Measurements from ENCODE around the gene CNTN4.

The CNTN4 gene

DNA sequence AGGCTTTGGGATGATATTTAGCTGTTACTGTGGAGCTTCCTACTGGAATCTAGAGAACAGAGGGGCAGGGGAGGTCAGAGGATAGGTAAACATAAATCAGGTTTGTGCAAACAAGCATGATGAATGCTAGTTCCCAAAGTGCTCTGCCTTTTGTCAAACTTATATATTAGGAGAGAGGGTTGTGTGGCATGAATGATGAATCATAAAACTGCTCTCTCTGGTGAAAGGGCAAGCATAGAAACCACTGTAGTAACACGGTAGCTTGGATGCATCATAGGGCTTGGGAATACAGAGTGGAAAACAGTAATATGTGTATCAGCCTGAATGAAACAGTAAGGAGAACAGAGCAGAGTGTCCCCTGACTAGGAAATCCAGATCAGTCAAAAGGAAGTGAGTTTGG, 524.8 kb downstream of the CNTN4 start:
- no peak for DNase-seq

DNA sequence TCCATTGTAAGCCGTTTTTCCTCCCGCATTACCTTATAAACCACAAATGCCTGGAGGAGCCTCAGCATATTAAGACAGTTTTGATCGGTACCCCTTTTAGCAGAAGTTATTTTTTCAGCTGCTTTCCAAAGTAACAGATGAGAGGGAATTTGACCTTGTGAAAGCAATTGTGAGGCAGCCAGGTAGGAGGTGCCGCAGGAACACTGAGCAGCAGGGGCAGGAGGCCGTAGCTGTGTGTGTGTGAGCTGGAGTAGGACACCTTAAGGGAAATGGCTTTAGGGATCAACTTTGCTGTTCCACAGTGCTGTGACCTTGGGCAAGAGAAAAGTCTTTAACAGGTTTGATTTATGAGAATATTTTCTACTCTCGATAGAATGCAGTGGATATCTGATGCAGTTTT, 529.5 kb downstream of the CNTN4 start:
- no peak for DNase-seq

DNA sequence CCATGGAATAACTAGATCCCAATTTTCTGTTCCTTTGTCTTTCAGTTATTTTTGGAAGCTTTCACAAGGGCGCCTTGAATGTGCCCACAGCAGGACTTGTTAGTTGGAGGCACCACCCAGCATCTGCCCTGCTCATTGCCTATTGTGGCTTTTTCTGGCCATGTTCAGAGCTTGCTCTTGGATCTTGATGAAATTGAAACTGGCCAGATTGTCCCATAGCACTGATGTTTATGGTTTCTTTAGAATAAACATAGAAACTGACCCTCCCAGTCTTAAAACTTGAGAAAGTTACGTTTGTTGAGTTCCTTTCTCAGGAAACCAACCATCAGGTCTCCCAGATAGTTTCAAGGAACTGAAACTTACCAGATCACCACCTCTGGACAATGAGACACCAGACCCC, 536.8 kb downstream of the CNTN4 start:
- no peak for DNase-seq

DNA sequence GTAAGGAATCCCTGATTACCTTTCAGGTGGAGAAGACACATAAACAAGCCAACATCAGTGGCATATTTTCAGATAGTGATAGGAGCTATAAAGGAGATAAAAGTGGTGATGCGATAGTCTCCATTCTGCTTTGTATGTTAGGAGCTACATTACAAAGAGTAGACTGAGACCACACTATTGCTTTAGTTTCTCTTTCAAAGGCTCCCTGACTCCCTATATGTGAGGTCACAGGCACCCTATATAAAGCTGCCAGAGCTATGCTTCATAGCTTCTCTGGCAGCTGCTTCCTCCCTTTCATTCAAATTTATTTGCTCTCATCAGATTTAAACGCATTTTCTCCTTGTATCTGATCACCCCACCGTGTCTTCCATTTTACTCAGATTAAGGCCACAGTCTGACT, 544.9 kb downstream of the CNTN4 start:
- no peak for DNase-seq

DNA sequence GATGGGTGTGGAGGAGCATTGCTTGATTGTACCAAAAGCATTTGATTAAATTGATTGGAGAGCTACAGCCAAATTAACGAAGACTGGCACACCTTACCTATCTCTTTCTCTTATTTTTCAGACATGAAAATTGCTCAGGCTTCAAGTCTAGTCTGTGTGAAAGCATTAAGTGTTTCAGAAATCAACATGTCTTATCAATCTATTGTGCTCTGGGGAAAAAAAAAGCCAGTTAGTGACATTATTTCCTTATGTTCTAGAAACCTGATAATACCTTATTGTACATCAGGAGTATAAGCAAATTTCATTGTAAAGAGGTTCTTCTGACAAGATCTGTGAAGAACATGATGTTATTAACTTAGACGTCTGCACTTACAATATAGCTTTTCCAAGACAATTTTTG, 546.3 kb downstream of the CNTN4 start:
- no peak for DNase-seq

DNA sequence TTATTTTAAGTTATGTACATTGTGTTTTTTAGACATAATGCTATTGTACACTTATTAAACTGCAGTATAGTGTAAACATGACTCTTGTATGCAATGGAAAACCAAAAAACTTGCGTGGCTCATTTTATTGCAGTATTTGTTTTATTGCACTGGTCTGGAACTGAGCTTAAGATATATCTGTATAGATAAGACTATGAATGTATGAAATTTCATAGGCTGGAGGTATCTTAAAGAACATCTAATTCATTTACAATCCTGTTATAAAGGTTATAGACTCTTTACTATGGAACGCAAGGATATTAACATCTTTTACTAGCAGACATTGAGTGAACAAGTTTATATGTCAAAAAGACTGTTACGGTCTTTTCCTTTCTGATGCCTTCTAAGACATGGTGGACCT, 552.1 kb downstream of the CNTN4 start:
- DNase-seq, result no peak

DNA sequence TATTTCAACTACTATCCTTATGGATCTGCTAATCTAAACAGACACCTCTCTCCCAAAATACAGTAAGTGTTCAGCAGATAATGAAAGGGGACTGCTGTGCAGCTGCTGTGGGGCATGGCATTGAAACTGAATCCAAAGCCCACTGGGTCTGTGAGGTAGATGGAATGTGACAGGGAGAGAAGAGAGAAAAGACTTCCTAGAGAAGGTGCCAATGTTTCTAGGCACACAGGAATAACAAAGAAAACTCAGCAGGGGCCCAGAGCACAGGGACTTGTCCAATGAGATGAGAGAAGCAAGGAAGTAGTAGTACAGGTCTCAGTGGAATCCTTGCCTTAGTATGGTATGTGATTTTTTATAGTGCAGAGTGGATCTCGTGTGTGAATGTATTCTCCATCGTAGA, 553.7 kb downstream of the CNTN4 start:
- no peak for DNase-seq

DNA sequence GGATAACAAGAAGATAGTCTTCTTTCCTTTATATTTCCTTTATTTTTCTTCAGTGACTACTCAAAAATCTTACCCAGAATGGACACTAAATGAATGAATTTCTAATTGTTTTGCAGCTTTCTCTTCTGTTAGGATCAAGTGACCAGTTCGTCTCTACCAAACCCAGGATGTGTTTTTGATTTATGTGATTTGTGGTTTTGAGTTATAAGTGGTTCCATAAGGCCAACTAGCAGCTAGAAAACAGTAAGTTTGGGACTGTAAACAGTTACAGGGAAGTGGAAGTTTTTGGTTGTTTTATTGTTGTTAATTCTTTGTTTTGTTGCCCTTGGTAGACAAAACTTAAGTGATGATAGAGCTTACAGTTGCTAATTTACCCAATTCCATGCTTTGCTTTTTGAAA, 555.0 kb downstream of the CNTN4 start:
- no peak for DNase-seq

DNA sequence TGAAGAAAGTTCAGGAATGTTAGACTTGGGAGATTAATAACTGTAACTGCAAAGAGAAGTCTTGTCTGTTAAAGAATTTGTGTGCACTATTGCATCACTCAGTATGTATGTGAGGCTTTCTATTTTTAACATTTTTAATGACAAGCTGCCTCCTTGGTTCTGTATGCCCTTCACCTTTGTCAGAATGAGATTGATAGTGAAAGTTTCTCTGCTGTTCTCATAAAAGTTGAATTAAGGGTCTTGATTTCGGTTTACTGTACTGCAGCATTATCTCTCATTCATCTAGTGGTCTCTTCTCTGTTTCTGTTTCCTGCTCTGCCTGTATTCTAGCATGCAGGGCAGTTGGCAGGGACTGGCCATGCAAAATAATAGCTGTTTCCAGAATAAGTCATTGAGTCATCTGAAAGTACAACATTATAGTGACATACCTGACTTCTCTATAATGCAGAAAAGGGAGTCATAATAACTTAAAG, 556.6 kb downstream of the CNTN4 start:
- no peak for DNase-seq

DNA sequence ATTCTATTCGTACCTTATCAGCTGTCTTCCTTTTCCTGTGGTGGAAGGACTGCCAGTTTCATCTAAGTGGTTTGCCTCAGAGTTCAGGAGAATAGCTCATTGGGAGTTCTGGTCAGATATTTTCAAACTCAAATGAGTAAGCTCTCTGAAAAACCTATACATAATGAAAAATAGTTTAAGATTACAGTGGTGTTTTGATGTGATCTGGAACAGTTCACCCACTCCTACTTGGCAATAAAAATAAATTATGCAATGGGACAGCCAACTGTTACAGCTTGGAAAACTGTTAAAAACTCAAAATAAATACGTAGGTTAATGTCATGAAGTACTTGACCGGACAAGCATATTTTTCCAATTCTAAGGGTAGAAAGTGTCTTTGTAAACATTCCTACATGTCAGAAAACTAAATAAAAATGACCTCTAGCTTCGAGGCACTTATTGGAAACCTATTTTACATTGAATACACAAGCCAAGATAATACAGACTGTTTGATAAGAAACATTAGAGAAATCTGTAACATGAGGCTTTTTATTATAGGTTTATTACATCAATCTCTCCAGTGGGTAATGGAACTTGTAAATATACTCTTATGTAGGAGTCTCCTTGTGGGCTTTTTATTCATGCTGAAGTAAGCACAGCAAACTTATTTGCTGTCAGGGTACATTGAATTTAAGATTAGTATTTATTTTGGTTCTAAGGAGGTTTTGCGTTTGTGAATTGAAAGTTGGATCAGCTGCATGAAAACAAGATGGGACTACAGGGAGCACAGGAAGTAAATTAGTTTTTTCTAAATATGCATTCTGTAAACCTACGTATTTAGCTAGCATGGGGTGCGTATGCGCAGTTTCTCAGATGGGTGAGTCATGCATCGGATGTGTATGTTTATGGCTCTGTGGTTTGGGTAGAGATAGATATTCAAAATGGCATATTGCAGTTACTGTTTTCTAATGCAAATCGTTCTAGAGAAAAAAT, 558.4 kb downstream of the CNTN4 start:
- DNase-seq, result no peak

DNA sequence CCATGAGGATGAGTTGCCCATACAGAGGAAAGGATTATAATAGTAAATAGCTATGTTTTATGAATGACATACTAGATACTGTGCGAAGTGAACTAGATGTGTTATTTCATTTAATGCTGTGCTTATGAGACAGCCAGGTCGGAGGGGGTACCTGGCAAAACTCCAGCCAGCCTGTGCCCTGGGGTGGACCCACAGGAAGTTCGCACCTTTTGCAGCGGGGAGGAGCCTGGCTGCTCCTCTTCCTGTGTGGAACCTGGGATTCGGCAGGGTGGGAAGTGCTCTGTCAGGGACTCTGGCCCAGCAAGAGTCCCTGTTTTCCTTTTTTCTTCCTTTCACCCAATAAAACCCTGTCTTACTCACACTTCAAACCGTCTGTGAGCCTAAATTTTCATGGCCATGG, 559.3 kb downstream of the CNTN4 start:
- no peak for DNase-seq

DNA sequence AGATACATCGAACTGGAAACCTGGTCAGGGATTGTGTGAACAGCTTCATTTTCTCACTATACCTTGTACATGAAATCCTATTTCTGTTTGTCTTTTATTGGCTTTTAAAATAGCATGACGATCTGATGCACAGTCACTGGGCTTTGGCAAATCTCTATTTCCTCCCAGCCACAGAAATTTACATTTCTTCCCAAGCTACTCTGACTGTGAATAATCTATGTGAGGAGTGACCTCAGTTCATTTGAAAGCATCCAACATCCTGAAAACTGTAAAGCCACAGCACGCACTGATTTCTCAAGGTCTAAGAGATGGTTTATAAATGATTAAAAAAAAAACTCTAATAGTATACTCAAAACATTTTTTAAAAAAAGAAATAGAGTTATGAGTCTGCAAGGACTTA, 561.2 kb downstream of the CNTN4 start:
- DNase-seq, result no peak

DNA sequence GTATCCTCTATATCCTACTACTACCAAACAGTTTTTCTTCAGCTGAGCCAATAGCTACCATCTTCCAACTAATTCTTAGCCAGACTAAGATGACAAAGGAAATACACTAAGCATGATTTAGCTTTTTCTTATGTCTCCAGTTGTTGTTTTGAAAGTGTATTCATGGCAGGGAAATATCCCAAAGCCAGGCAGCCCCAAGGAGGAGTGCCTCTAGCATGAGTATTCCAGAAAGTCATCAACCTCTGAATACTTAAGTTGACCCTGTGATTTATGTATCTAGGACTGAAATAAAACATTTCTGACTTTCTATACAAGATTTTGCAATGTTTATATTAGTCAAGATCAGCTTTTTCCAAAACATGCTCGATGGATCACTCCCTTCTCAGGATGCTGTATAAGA, 562.4 kb downstream of the CNTN4 start:
- DNase-seq, result no peak

DNA sequence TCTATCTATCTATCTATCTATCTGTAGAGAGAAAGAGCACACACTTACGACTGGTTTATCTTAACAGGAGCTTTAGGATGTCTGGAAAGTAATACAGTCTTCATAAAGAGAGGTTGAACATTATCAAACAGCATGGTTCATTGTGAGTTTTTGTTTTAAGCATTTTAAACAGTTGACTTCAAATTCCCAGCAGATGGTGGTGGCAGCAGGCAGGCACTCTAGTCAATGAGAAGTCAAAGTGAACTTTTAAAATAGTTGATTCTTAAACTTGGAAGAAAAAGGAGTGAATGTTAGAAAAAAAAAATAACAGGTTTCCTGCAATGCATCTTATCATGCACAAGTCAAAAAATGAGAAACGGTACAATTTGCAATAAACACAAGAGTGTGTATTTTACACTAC, 578.8 kb downstream of the CNTN4 start:
- DNase-seq, result no peak

DNA sequence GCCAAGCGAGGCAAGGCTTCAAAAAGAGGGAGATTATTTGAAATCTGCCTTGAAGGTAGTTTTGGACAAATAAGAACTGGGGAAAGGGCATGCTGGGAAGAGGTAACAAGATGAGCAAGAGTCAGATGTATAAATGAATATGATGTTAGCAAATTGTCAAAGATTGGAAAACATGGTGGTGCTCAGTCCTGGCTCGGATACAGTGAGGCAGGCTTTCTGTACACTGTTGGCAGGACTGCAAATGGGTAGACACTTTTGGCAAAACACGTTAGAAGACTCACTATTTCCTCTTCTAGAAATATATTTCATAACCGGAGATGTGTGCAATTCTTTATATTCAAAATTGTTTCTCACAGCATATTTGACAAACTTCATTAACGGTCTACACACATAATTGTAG, 581.6 kb downstream of the CNTN4 start:
- DNase-seq, result no peak

DNA sequence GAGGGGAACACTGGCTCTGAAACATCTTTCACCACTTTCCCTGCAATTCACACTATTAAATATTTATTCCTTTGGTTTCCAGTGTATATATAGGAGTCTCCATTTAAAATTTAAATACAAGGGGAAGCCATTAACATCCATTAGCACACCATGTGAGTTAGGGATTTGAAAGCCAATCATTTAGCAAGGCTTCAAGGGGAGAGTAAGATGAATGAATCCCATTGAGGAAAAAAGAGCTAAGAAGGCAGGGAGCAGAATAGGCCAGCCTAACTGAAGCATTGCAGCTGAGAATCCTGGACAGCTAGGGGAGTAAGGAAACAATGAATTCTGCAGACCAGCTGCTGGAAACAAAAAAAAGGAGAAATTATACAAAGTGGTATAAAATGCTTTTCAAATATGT, 585.4 kb downstream of the CNTN4 start:
- no peak for DNase-seq

DNA sequence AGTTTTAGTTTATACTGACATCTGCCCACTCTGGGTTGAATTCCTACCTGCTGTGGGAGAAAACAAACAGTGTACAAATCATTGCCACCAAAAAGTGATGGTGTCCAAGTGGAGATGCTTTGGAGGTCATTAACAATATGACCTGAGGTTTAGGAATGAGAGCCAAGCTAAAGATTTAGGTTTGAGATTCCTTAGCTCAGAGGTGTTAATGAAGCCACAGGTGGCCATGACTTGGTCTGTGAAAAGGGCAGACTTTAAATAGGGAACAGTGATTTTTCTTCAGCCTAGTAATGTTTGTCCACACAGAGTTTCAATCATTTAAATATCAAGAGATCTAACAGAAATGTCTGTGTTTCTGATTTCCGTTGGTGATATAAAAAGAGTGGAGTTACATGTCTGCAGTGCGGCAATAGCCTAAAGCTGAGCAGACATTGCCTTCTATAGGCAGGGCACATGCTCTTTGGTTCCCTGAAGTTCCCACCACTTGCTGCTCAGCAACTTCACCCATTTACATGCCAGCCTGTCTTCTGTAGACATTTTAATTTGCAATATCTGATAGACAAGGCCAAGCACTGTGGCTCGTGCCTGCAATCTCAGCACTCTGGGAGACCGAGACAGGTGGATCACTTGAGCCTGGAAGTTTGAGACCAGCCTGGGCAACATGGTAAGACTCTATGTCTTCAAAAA, 588.3 kb downstream of the CNTN4 start:
- no peak for DNase-seq

DNA sequence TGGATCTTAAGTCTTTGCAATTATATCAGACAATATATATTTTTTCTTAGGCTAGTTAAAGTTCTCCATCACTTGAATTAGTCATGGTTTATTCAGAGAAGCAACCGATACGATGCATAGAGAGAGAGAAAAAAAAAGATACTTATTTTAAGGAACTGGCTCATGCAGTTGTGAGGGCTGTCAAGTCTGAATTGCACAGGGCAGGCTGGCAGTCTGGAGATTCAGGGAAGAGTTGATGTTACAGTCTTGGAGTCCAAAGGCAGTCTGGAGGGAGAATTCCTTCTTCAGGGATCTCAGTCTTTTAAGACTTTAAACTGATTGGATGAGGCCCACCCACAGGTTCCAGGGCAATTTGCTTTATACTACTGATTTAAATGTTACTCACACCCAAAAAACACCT, 598.9 kb downstream of the CNTN4 start:
- no peak for DNase-seq

DNA sequence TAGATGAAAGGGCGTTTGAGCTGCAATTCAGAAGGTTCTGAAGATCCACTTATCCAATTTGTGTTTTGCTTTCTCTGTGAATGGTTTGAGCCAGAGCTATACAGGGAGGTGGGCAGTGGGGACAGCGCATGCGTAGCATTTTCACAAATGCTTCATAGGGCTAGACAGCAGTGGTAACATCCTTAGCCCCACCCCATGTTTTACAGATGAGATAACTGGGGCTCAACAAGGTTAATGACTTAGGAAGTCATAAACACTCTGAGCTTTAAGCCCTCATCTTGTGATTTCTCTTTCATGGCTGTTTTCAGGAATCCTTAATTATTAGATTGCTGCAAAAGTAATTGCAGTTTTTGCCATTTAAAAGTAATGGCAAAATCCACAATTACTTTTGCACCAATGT, 602.8 kb downstream of the CNTN4 start:
- no peak for DNase-seq

DNA sequence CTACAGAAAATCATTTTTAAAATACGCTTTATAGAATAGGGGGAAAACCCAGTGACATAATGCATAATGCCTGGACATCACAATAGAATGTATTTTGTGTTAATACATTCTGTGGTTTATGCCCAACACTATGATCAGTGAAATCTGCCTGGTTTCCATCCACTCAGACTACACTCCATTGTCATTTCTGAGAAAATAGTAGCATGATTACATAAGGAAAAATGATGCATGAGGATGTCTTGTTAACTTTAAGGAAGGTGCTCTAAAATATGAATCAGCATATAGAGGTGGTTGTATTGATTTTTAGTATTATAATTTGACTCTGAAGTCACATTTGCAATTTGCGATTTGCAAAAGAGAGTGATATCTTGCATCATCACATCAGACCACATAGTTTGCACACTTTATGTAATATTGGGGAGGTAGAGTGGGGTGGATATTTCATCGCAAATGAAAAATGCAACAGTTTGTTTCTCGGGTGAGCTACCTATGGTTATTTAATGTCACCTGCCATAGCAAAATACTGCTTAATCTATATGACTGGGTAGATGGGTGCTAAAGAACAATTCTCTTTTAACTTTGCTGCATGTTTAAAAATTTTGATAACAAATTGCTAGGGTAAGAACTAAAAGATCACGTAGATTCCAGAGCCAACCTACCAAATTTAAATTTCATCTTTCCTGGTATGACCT, 607.6 kb downstream of the CNTN4 start:
- DNase-seq, result no peak

DNA sequence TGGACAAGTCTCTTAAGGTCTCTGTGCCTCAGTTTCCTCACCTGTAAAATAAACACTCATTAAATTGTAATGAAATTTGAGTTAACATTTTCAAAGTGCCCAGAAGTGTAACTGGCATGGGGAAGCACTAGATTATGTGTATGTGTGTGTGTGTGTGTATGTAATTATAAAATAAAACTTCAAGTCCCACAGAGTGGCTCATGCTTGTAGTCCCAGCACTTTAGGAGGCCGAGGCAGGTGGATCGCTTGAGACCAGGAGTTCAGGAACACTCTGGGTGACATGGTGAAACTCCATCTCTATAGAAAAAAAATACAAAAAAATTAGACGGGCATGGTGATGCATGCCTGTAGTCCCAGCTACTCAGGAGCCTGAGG, 608.2 kb downstream of the CNTN4 start:
- no peak for DNase-seq

DNA sequence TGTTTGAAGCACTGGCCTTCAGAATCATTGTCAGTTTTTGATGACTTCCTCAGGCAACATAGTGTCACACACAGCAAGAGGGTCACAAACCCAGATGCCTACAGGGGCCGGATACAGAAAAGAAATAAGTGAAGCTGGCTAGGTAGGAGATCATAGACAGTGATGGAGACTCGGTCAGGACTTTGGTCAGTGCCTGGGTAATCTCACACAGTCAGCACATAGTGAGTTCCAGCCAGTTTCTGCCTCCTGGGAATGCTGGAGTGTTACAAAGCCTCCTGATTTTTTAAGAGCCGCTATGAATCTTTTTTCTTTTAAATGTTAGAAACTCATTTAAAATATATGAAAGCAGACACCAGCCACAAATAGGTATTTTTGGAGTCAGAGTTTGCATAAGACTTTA, 612.4 kb downstream of the CNTN4 start:
- DNase-seq, result no peak

DNA sequence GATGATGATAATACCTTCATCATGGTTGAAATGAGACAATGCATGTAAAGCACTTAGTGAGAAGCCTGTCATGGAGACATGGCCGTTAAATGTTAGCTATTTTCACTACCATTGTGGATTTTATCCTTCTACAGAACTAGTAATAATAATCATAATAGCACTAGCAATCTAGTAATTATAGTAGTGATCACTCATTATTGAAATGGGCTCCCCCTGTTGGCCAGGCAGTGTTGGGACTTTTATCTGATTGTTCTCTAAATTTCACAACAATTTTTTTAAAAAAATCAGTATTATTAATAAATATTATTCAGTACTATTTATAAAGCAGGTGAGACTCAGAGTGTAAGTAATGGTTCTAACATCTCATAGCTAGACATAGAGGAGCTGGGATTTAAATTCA, 615.3 kb downstream of the CNTN4 start:
- no peak for DNase-seq

DNA sequence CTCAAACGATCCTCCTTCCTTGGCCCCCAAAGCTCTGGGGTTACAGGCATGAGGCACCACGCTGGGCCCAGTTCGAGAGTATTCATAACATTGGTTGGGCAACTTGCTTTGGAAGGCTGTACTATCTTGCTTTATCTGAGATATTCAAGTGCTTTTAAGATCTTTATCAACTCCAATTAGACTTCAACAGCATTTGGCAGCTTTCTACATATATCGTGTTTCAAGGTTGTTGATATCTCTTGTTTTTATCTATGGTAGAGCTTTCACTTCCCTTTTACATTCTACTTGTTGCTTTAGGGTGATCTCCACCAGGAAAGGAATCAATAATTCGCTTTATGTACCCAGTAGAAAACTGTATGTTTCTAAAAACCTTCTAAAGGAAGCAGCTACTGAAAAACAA, 616.2 kb downstream of the CNTN4 start:
- no peak for DNase-seq

Measured in cortex of kidney (tissue), 1 donor.